Gastrocnemius medialis (tissue), 4 donors: Measurements from ENCODE around the gene KIR2DL4.
"Not testable (repeated sequence)": the region's sequence is repeated elsewhere in the genome, so short reads cannot be mapped to it uniquely, and the experiment has no call there.

Experiments
- CTCF ChIP-seq, 5 experiments: fragments of 450-650 bp in 3 of 5; fragments of 200-600 bp in 2 of 5; sonication (generic) in 2 of 5; IDR thresholded peaks in 4 of 5; conservative IDR thresholded peaks in 1 of 5; 1 replicate in 4 of 5; 2 replicates in 1 of 5; pipeline ENCODE4 v1.5.1; 2016 to 2019; ENCODE audit warnings: antibody characterized with exemption in 5 of 5, mild to moderate bottlenecking in 3 of 5, moderate library complexity in 3 of 5
- POLR2A ChIP-seq, 2 donors: fragments of 450-650 bp; IDR thresholded peaks; one replicate each; pipeline ENCODE4 v1.6.1; 2017; ENCODE audit warnings: antibody characterized with exemption in 2 of 2, mild to moderate bottlenecking in 2 of 2, moderate library complexity in 2 of 2

- TF ChIP-seq POLR2A (IDR thresholded peaks at IDR 0.05); CTCF (IDR thresholded peaks at IDR 0.05 in 4 of 5, conservative IDR thresholded peaks at IDR 0.05 in 1 of 5): not testable (repeated sequence)
These were observed 20.5 kb upstream of the KIR2DL4 start for GRCh38 chr19:54782916-54783315.
